IPS-18c (cell line): Measurements from ENCODE around the gene CYP19A1.

Experiments used
- H3K4me3 ChIP-seq: 2 replicates; pipeline ENCODE4 v1.7.0; 2013; ENCODE audit warnings: low read depth, mild to moderate bottlenecking, low read length, moderate library complexity; ENCODE audit not compliant: insufficient read depth
- H3K9me3 ChIP-seq: one replicate; pipeline ENCODE4 v1.6.1; 2013; ENCODE audit warnings: mild to moderate bottlenecking, low read length, moderate library complexity; ENCODE audit not compliant: control insufficient read depth, insufficient read depth

The CYP19A1 gene

DNA sequence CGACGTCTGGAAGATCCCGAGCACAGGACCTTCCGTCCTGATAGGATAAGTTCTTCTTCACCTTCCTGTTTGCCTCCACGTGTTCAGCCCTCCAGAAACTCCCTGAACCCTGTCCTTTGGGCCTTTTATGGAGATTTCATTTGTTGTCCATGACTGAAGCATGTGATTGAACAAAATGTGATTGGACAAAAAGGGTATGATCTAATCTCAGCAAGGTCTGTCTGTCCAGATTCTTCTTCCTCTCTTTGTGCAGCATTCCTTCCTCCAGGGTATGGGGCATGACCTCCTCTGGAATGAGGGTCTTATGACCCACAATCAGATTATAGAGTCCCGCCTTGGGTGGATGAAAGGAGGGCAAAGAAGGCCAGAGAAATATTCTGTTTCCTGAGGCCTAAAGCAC lies at the start of gene CYP19A1:
Gene CYP19A1 (minus strand): TSS at position 101 of the 400 bp plus-strand sequence. CDS start 95,684 bp downstream, outside the sequence.
- Histone ChIP-seq H3K9me3 (no peaks in the 10 kb centered on the region), H3K4me3 (no peak within 1 kb of the TSS)

DNA sequence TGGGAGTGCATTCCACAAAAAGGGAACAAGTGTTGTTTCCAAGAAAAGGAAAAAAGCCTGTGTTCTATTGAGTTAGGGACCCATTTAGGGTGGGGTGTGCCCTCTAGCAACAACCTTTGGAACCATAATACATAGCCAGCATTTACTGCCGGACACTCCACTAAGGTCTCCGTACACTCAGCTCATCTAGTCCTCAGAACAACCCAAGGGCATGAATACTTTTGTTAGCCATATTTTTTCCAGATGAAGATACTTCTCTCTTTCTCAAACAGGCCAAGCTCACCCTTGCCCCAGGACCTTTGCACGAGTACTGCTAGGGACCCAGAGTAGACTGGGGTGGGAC lies 49.3 kb upstream of the CYP19A1 start:
- Histone ChIP-seq H3K9me3 (no peaks in the 10 kb centered on the region), H3K4me3 (no peak overlapping the region)

DNA sequence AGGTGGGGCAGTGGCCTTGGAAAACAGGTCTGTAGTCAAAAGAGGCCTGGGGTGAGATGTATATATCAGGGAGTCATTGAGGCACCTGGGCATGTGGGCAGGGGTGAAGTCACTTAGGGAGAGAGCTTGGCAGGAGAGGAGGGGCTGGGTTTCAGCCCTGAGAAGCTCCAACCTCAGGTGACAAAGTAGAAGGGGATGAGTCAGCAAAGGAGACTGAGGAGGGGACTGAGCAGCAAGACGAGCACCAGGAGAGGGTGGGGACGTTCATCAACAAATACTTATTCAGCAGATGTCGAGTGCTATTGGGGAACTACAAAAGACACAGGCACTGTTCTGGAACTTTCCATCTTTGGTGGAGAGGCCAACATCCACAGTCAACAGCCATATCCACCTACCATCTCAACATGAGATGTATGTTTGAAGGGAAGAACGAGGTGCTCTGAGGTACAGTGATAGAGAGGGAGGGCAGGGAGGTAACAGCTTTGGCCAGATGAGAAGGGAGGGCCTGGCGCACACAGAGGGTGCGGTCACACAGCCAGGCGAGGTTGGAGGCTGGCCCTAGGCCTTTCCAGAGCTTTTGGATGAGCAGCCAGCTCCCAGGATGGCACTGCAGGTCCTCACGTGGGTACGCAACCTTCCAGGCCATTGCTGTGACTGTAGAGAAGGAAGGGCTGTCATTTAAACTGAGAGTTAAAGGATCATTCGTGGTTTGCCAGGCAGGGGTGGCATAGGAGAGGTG lies 48.7 kb upstream of the CYP19A1 start:
- Histone ChIP-seq H3K9me3 (no peaks in the 10 kb centered on the region), H3K4me3 (no peak overlapping the region)

DNA sequence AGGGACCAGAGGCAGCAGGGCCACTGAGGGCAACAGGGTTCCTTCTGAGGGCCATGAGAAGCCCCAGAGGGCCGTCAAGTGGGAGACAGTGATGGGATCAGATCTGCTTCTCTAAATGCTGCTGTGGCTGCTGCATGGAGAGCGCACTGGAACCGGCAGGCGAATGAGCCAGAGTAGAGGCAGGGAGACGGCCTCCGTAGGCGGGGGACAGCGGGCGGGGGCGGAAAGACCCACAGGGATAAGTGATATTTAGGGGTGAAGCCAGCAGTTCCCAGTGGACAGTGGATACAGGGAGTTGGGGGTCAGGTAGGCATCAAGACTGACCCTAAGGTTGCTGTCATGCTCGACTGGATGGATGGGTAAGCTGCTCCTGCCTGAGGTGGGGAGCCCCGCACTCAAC lies 48.1 kb upstream of the CYP19A1 start:
- H3K4me3 ChIP-seq, result no peak overlapping the region
- no peaks in the 10 kb centered on the region for H3K9me3 ChIP-seq

DNA sequence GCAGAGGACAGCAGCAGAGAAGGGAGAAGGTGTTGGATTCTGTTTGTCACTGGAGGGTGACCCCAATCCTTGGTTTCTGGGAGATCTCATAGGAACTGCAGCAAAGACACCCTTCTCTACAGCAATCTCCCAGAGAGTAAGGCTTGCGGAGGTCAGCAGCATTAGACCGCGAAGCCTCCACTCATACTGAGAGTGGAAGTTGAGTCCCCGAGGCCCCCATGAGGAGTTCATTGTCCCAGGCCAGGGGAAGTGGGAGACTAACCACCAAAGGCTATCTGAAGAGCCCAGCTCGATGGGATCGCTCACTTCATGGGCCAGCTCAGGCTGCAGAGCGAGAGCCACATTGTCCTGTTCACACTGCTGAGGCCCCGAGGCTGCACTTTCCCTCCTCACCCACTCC lies 47.6 kb upstream of the CYP19A1 start:
- Histone ChIP-seq H3K4me3 (no peak overlapping the region), H3K9me3 (no peaks in the 10 kb centered on the region)

DNA sequence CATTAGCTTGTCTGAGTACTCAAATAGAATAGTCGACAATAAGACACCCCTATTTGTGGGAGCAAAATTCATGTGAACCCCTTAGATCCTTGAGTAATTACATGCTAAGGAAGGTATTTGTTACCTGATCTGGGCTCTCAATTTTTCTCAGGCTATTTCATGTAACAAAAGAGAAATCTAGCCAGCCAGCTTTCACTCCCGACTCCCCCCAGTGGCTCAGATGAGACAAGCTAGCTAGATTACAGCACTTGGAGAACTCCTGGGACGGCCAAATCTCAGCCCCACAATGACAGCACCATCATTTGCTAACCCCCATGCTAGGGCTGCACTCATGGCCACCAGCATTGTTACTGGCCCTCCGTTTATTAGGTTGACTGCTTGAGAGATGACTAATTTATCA lies 44.4 kb upstream of the CYP19A1 start:
- Histone ChIP-seq H3K4me3 (no peak overlapping the region), H3K9me3 (no peaks in the 10 kb centered on the region)

DNA sequence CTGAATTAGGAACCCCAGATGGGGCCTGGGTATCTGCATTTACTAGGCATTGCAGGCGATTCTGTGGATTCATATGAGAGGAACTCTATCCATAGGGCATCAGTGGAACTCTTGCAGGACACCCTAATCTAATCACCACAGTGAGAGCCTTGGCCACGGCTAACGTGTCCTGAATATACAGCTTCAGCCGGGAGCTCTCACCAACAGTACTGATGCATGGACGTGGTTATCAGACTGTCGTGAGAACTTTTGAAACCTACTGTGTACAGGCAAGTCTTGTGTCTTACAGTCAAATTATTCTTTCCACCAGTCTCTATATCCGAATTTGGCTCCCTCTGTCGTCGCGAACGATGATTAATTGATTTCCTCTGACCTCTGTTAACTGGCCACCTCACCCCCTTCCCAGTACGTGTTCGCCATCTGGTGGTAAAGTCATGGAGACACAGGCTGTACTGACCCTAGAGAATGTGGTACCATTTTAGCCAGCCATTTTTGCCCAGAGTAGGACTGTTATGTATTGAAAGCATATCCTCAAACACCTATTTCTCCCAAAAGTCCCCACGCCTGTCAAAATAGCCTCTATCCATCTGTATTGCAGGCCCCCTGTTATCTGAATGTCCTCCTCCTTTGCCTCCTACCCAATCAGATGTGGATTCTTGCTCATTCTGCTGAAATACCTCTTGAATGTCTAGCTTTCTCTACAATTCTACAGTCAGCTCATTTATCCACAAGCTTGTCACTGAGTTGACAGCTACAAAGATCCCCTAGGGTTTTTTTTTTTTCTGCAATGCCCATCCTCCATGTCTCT lies 42.8 kb upstream of the CYP19A1 start:
- Histone ChIP-seq H3K9me3 (no peaks in the 10 kb centered on the region), H3K4me3 (no peak overlapping the region)

DNA sequence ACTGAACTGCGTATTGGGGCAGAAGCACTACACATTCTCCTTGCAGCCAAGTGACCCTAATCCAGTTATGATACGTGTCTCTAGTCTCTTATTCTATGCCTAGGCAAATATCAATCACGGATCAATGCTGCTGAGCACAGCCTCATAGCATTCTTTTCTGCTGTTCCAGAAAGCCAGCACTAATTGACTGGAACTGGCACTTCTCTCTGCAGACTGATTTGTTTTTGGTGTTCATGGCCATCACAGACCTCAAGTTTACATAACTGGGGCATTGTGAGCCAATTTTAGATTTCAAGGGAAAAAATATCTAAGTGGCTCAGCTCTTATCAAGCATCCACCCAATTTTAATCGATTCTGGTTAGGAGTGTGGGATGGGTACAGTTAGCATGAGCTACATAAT lies 41.0 kb upstream of the CYP19A1 start:
- H3K9me3 ChIP-seq, result no peaks in the 10 kb centered on the region
- H3K4me3 ChIP-seq, result no peak overlapping the region

DNA sequence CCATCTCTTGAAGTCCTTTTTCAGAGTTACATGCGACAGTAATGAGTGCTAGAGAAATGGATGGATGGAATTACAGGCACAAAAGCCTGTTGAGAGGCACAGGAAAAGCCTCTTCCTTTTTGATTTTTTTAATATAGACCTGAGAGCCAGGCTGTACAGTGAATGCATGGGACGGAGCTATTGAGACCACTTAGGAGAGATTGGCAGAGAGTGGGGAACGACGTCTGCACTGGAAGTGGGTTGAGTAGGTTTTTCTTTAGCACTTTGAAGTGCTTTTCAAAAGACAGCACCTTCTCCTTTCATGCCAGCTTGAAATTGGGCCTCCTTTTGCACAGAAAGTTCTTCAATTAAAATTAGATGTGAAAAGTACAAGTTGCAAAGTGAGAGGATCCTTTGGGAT lies 40.0 kb upstream of the CYP19A1 start:
- Histone ChIP-seq H3K9me3 (no peaks in the 10 kb centered on the region), H3K4me3 (no peak overlapping the region)

DNA sequence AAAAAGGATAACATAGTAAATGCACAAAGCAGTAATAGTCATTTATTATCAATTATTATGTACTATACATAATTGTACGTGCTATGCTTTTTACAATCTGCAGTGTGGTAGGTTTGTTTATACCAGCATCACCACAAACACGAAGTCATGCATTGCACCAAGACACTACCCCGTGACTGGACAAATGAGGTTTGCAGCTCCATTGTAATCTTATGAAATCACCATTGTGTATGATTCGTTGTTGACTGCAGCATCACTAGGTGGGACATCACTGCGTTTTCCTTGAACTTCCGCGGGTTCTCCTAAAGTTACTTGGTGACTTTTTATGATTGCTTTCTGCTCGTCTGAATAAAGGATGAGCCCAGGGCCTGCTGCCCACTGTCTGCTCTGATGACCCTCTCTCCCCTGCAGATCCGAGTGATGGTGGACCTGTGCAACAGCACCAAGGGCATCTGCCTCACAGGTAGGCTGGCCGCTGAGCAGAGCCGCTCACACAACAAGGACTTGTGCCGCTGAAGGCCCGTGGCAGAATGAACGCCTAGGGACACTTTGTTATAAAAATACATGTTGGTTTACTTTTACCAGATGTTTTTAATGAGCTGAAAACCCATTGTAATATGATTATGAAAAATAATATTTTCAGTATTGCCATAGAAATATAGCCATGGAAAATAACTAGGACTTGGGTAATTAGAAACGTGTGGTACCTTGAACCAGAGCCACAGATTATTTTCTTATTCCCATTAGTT lies 38.8 kb upstream of the CYP19A1 start:
- H3K9me3 ChIP-seq, result no peaks in the 10 kb centered on the region
- H3K4me3 ChIP-seq, result no peak overlapping the region

DNA sequence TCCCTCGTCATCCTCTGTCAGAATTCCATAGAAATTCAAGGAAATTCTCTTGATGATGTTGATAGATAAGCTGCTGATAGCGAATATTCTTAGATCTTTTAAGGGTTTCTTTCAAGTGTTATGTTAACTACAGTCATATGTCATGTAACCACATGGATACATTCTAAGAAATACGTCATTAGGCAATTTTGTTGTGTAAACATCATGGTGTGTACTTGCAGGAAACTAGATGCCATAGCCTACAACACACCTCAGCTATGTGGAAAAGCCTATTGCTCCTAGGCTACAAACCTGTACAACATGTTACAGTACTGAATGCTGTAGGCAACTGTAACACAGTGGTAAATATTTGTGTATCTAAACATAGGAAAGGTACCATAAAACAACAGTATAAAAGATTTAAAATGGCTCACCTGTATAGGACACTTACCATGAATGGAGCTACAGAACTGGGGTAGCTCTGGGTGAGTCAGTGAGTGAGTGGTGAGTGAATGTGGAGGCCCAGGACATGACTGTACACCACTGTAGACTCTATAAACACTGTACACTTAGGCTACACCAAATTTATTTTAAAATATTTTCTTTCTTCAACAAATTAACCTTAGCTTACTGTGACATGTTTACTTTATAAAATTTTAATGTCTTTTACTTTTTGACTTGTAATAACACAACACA lies 37.7 kb upstream of the CYP19A1 start:
- Histone ChIP-seq H3K9me3 (no peaks in the 10 kb centered on the region), H3K4me3 (no peak overlapping the region)

DNA sequence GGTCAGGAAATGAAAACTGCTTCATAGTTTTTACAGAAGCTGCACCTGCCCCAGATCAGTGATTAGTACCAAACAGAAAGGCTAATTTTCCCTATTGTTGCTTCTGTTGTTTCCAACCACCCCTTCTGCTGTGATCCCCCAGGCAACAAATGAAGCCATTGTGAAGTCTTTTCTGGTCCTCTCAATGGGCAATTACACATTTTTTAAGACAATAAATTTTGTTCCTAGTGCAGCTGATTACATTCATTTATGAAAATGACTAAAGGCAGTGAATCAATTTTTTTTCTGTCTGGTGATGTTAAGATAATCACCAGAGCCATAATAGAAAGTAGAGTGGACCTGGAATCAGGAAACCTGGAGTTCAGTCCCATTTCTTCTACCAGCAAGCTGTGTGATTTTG lies 35.7 kb upstream of the CYP19A1 start:
- Histone ChIP-seq H3K9me3 (no peaks in the 10 kb centered on the region), H3K4me3 (no peak overlapping the region)

DNA sequence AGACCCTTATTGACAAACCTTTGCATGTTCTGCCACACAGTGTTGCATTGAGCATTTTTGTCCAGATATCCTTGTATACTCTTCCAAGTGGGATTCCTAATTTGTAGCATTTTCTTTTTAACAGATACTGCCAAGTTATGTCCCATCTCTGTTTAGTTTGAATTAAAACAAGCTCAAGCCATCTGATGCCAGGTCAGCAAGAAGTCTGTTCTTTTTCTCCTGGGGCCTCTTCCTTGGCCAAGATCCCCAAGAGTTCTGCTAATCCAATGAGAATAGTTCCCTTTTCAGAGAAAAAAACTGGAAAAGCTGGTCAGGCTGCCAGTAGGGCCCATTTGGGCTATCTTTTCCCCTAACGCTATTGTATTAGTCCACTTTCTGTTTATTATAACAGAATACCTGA lies 32.9 kb upstream of the CYP19A1 start:
- H3K9me3 ChIP-seq, result no peaks in the 10 kb centered on the region
- H3K4me3 ChIP-seq, result no peak overlapping the region

DNA sequence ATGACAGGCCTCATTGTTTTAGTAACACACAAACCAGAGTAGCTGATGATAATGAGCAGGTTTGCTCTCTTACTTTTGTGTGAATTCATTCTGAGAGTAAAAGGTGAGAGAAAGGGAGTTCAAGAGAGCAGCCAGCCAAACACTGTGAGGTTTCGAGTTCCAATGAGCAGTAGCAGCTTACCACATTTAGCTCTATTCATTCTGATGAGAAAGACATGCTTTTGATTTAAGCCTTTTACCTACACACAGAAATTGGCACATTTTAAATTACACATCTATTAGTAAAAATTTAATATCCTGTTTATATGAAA lies 31.0 kb upstream of the CYP19A1 start:
- Histone ChIP-seq H3K4me3 (no peak overlapping the region), H3K9me3 (no peaks in the 10 kb centered on the region)

DNA sequence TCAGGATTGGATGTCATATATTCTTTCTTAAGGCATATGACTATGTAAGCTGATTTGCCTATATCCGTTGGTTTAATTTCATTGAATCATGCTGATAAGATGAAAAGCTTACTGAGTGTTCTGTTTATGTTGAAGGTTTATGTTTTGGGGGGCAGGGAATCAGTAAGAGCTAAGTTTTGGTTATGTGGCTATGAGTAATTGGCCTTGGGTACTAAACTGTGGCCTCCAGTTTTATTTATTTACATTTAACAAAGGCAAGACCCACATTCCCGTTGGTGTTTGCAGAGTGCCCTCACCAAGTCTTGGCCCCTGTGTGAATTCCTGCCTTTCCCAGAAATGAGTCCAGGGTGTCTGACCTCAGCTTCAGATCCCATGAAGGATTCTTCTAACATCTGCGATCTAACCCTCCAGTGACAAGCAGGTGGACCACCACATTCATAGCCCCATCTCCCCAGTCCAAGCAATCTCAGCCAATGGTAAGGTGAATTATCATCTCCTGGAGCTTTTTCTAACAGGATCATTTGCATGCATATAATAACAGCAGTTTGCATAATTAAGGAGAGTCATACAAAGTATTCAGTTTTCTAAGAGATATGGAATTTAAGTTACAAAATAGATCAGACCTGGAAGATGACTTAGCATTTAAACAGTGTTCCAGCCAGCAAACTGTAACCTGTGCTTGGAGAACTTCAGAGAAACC lies 30.5 kb upstream of the CYP19A1 start:
- Histone ChIP-seq H3K4me3 (no peak overlapping the region), H3K9me3 (no peaks in the 10 kb centered on the region)

DNA sequence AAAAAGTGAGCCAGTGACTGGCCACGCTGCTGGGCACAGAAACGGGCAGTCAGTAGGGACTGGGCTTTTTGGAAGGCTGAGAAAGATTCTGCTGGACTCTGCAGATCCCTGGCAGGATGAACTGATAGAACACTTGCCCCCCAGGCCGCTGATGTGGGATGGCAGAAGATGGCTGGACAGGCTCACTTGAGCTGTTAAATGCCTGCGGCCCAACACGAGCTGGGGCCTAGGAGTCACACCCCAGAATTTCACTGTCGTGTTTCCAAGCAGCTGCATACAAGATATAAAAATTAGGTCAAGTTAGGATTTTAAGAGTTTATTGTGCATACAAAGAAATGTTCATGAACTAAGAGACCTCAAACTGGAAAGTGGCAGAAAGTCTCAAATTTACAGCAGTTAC lies 29.9 kb upstream of the CYP19A1 start:
- H3K9me3 ChIP-seq, result no peaks in the 10 kb centered on the region
- no peak overlapping the region for H3K4me3 ChIP-seq

DNA sequence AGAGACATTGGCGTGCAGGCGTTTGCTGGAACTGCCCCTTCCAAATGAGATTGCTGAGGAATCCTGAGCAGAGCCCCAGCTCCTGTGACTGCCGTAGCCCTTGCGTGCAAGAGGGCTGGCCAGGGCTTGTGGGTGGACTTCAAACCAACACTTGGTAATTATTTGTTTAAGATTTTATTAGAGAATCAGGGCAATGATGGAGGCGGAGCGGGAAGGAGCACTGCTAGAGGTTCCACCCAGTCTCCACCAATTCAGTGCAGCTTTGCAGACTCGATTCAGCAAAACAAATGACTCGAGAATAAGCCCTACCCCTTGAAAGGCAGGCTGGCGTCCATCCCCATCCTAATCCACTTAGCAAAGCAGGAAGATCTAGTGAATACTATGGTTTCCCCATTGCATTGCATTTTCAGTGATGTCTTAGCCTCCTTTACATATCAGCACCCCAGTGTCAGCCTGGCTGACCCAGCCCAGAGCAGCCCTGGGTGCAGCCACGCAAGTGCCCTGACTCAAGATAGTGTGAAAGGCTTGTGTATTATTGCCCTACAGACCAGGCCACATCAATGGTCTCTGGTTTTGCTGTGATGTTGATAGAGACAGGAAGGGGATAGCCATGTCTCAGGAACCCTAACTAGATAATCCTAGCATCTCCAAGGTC lies 29.1 kb upstream of the CYP19A1 start:
- Histone ChIP-seq H3K4me3 (no peak overlapping the region), H3K9me3 (no peaks in the 10 kb centered on the region)
